HCT116 (cell line): ENCODE measurements around the gene ANKRD29. TPM values are rescaled to one million over a fixed set of nuclear protein-coding genes. Genes with fewer than 3 reads are reported as not detected.

Experiments used
- ATAC-seq: fragments of 200-7000 bp; cut with Tn5 transposase; 2 replicates; pipeline ENCODE4 v1.9.1; 2020; ENCODE audit warnings: mild to moderate bottlenecking, moderate library complexity
- BruUV-seq: library from RNA; stranded (reverse); fragments of 400-500 nt; replicated peaks from 2 replicates; lab custom pipeline; 2021; lab: Mats Ljungman, UMichigan
- CTCF ChIA-PET: fragments of 300-600 bp; sonication (Branson Sonifier 250); formaldehyde crosslinking; loops from one replicate; lab custom pipeline; 2021; ENCODE audit warnings: antibody characterized with exemption; lab: Charles Lee
- POLR2A ChIA-PET: fragments of 300-600, 350-600 bp; sonication (Branson Sonifier 250); formaldehyde crosslinking; loops from one replicate; lab custom pipeline; 2021; ENCODE audit warnings: antibody characterized with exemption; lab: Charles Lee
- RAD21 ChIA-PET, 2 experiments: fragments of 300-600 bp; sonication (Branson Sonifier 250); formaldehyde crosslinking; loops; one replicate each; lab custom pipeline; 2023; ENCODE audit warnings: low total read pairs in 2 of 2; ENCODE audit not compliant: uncharacterized antibody in 2 of 2, unreplicated experiment in 2 of 2, low non-redundant PET in 1 of 2; lab: Charles Lee
- DNase-seq: peaks from one replicate; pipeline ENCODE4 v3.0.0-alpha.2; 2010; ENCODE audit warnings: low read depth, low spot score
- H2AFZ ChIP-seq: fragments of 200-600 bp; shearing (Covaris generic), sonication (generic); 2 replicates; pipeline ENCODE4 v1.6.1; 2017; ENCODE audit warnings: low read depth, mixed run types, mixed read lengths, antibody characterized with exemption, low read length; ENCODE audit not compliant: poor library complexity, severe bottlenecking
- H3K27ac ChIP-seq: 2 replicates; pipeline ENCODE4 v1.5.1; 2012; ENCODE audit warnings: low read depth, low read length
- H3K27me3 ChIP-seq: fragments of 200-600 bp; sonication (generic); 2 replicates; pipeline ENCODE4 v1.6.1; 2016; ENCODE audit warnings: mixed run types, low read length, mixed read lengths; ENCODE audit not compliant: insufficient read depth
- H3K36me3 ChIP-seq, 2 experiments: fragments of 200-500 bp in 1 of 2; fragments of 200-600 bp in 1 of 2; sonication (Bioruptor generic) in 1 of 2; sonication (generic) in 1 of 2; 2 replicates each; pipeline versions ENCODE4 v1.5.1 to v1.6.1; 2014 to 2016; ENCODE audit warnings: low read length in 2 of 2, inconsistent platforms in 1 of 2, mixed read lengths in 1 of 2, mixed run types in 1 of 2; ENCODE audit not compliant: insufficient read depth in 2 of 2, control insufficient read depth in 1 of 2
- H3K4me1 ChIP-seq, 2 experiments: fragments of 200-600 bp in 1 of 2; sonication (generic) in 1 of 2; 2 replicates each; pipeline versions ENCODE4 v1.5.1 to v1.6.1; 2012 to 2017; ENCODE audit warnings: low read length in 2 of 2, inconsistent platforms in 1 of 2, mild to moderate bottlenecking in 1 of 2, mixed read lengths in 1 of 2, mixed run types in 1 of 2, moderate library complexity in 1 of 2; ENCODE audit not compliant: insufficient read depth in 2 of 2, control insufficient read depth in 1 of 2
- H3K4me2 ChIP-seq: fragments of 200-600 bp; sonication (generic); 2 replicates; pipeline ENCODE4 v1.6.1; 2017; ENCODE audit warnings: mixed run types, low read length, mixed read lengths
- H3K4me3 ChIP-seq, 2 experiments: fragments of 200-600 bp in 1 of 2; sonication (generic) in 1 of 2; replicated peaks in 1 of 2; 2 replicates each; pipeline ENCODE4 v1.5.1; 2011 to 2016; ENCODE audit warnings: low read length in 2 of 2, control low read depth in 1 of 2, low read depth in 1 of 2, mild to moderate bottlenecking in 1 of 2, mixed read lengths in 1 of 2, mixed run types in 1 of 2
- H3K79me2 ChIP-seq: fragments of 200-600 bp; sonication (generic); 2 replicates; pipeline ENCODE4 v1.6.1; 2017; ENCODE audit warnings: mild to moderate bottlenecking, mixed run types, low read length, moderate library complexity, mixed read lengths; ENCODE audit not compliant: insufficient read depth
- H3K9ac ChIP-seq: fragments of 200-600 bp; sonication (generic); 2 replicates; pipeline ENCODE4 v1.6.1; 2016; ENCODE audit warnings: low read length, mixed read lengths
- H3K9me2 ChIP-seq: fragments of 200-600 bp; sonication (generic), shearing (Covaris generic); 2 replicates; pipeline ENCODE4 v1.6.1; 2017; ENCODE audit warnings: mixed run types, mild to moderate bottlenecking, moderate library complexity; ENCODE audit not compliant: insufficient read depth
- H3K9me3 ChIP-seq, 2 experiments: fragments of 200-500 bp in 1 of 2; fragments of 200-600 bp in 1 of 2; sonication (Bioruptor generic) in 1 of 2; sonication (generic) in 1 of 2; 2 replicates each; pipeline ENCODE4 v1.6.1; 2014 to 2017; ENCODE audit warnings: low read length in 2 of 2, mixed read lengths in 2 of 2, inconsistent platforms in 1 of 2, low read depth in 1 of 2, mild to moderate bottlenecking in 1 of 2, mixed run types in 1 of 2, moderate library complexity in 1 of 2; ENCODE audit not compliant: control insufficient read depth in 1 of 2, insufficient read depth in 1 of 2
- H4K20me1 ChIP-seq: fragments of 200-600 bp; sonication (generic), shearing (Covaris generic); 2 replicates; pipeline ENCODE4 v1.6.1; 2017; ENCODE audit warnings: mixed run types, mild to moderate bottlenecking, moderate library complexity; ENCODE audit not compliant: insufficient read depth
- CBX3 ChIP-seq: IDR thresholded peaks from 2 replicates; pipeline ENCODE4 v1.6.1; 2012; ENCODE audit warnings: low read depth
- CEBPB ChIP-seq: IDR thresholded peaks from 2 replicates; pipeline ENCODE4 v1.6.1; 2012; ENCODE audit warnings: low read depth
- POLR2A ChIP-seq: IDR thresholded peaks from 2 replicates; pipeline ENCODE4 v1.7.0; 2011; ENCODE audit warnings: borderline replicate concordance; ENCODE audit not compliant: insufficient read depth, insufficient read length; ENCODE audit errors: extremely low read depth
- SIN3A ChIP-seq: IDR thresholded peaks from 2 replicates; pipeline ENCODE4 v1.6.1; 2012; ENCODE audit warnings: low read depth
- SRF ChIP-seq: IDR thresholded peaks from 2 replicates; pipeline ENCODE4 v1.6.1; 2012; ENCODE audit warnings: low read depth
- TCF7L2 ChIP-seq: IDR thresholded peaks from 2 replicates; pipeline ENCODE4 v1.7.0; 2011; ENCODE audit warnings: borderline replicate concordance, inconsistent platforms; ENCODE audit not compliant: insufficient read depth, insufficient read length; ENCODE audit errors: extremely low read depth
- ZFX ChIP-seq: fragments of 450-650 bp; IDR thresholded peaks from 2 replicates; pipeline ENCODE4 v1.6.1; 2017
- intact Hi-C: fragments of 100-400 bp; cut with micrococcal nuclease; formaldehyde crosslinking; loops from 2 replicates; pipeline ENCODE4 v1.10.0; 2022
- total RNA-seq: library from RNA; stranded (reverse); gene quantifications from one replicate; pipeline ENCODE4 v1.2.1, GENCODE V29; 2021; ENCODE audit not compliant: unreplicated experiment

ANKRD29 gene
- total RNA-seq, 1 experiment from 2014 or later, result 8.8 TPM

DNA sequence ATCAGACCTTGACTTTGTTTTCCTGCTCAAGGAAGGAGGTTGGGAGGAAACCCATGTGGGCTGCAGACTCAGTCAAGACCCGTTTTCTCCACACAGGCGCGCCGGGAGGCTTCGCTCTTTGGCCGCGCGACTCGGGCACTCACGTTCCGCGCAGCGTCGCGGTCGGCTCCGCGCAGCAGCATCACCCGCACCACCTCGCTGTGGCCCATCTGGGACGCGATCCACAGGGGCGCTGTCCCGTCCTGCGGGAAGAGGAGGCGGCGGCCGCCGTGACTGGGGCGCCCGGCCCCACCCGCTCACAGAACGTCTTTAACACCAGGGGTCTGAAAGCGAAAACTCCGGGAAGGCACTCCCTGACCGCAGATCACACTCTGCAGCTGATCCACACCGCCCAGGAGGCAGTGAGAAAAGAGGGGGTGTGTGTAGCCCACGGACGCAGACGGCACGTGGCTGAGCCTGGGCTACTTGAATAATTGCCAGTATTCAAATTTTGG, 43.3 kb downstream of the ANKRD29 start:
- intact Hi-C loops, result no loop called here
- ChIA-PET CTCF (no interaction called here), RAD21 (no interaction called here), POLR2A (no interaction called here)
- Histone ChIP-seq H3K4me2 (no peak overlapping the region), H3K4me3 (no peak overlapping the region), H3K27me3 (no peaks in the 10 kb centered on the region), H3K27ac (no peak overlapping the region), H3K9me3 (no peaks in the 10 kb centered on the region), H3K36me3 (no peaks in the 10 kb centered on the region), H3K4me1 (no peaks in the 10 kb centered on the region), H3K9ac (no peak overlapping the region), H3K9me2 (no peaks in the 10 kb centered on the region), H3K79me2 (no peaks in the 10 kb centered on the region), H4K20me1 (no peaks in the 10 kb centered on the region), H2AFZ (no peak overlapping the region)
- no peak for ATAC-seq
- DNase-seq, result no peak
- TF ChIP-seq POLR2A, result no peak
- BruUV-seq, result no TSS peak

DNA sequence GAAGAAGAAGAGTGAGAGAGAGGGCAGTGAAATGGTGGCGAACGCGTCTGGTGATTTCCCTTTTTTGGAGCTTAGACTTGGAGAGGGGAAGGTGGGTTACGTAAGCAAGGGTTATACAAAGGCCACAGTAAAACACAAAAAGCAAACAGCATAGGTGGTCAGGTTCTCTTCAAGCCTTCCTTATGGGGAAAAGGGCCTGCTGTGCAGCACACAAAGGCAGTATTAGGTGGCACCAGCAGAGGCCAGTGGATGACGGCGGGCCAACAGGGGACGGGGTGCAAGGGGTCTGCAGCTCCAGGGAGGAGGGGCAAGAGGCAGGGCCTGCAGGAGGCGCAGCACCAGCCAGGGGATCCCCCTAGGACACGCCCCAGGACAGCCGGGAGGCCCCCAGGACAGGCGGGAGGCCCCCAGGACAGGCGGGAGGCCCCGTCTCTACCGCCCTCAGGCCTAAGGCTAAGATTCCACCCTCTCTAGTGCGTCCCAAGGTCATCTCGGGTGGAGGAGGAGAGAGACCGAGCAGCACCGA, 43.8 kb downstream of the ANKRD29 start:
- H3K36me3 ChIP-seq, result no peaks in the 10 kb centered on the region
- no peak overlapping the region for H3K4me2 ChIP-seq
- DNase-seq (no peak), ATAC-seq (no peak)
- ChIA-PET RAD21 (no interaction called here), POLR2A (no interaction called here), CTCF (interaction anchor here (2.1 kb wide), 1 partner anchor 84 kb away, joined by 11 read pairs; no protein-coding TSS in a partner anchor)
- no TSS peak for BruUV-seq
- no peaks in the 10 kb centered on the region for H3K27me3 ChIP-seq
- H3K27ac ChIP-seq, result no peak overlapping the region
- TF ChIP-seq TCF7L2, result no peak
- no peak for TF ChIP-seq ZFX
- no peak for TF ChIP-seq SRF
- TF ChIP-seq POLR2A, result no peak
- no peak for TF ChIP-seq CEBPB
- no peak for TF ChIP-seq CBX3
- no peak for TF ChIP-seq SIN3A
- H3K9me3 ChIP-seq, result no peaks in the 10 kb centered on the region
- H2AFZ ChIP-seq, result no peak overlapping the region
- no peaks in the 10 kb centered on the region for H4K20me1 ChIP-seq
- H3K9ac ChIP-seq, result no peak overlapping the region
- H3K9me2 ChIP-seq, result no peaks in the 10 kb centered on the region
- H3K79me2 ChIP-seq, result no peaks in the 10 kb centered on the region
- no peak overlapping the region for H3K4me3 ChIP-seq
- H3K4me1 ChIP-seq, result no peaks in the 10 kb centered on the region
- intact Hi-C loops, result no loop called here
